ENCODE measurements around the gene ME2. TPM values are rescaled to one million over a fixed set of nuclear protein-coding genes. Genes with fewer than 3 reads are reported as not detected.
"Not testable (repeated sequence)": the region's sequence is repeated elsewhere in the genome, so short reads cannot be mapped to it uniquely, and the experiment has no call there.

ME2 gene
- total and polyA plus RNA-seq, 2 donors (not counting 3 experiments of a cell fraction or from before 2014, with no cell fraction given), result 28.6 to 42.4 TPM

GRCh38 chr18:50944245-50944932 lies 65.5 kb downstream of the ME2 start:
- DNase-seq (ENCODE audit: low read depth, low spot score) (no peak), FAIRE-seq (no peak)
- Histone ChIP-seq H3K27ac (ENCODE audit: insufficient read depth, low read depth, low read length) (no peak overlapping the region), H3K36me3 (ENCODE audit: control insufficient read depth in 2 of 2, extremely low read depth in 1 of 2, insufficient read depth in 2 of 2, low read length in 2 of 2) (peaks cover 1 to 2% of the 10 kb centered on the region in 2 experiments), H3K9me1 (replicated peaks; ENCODE audit: control insufficient read depth, extremely low read depth, insufficient read depth, low read length) (no peaks in the 10 kb centered on the region), H3K27me3 (ENCODE audit: control insufficient read depth in 2 of 2, insufficient read depth in 2 of 2, low read length in 2 of 2) (no peaks in the 10 kb centered on the region), H3K9ac (replicated peaks; ENCODE audit: extremely low read depth, insufficient read depth, low read length) (no peak overlapping the region), H3K9me3 (replicated peaks; ENCODE audit: control insufficient read depth, insufficient read depth, low read length) (no peaks in the 10 kb centered on the region), H4K20me1 (replicated peaks; ENCODE audit: control insufficient read depth, extremely low read depth, insufficient read depth, low read length) (no peaks in the 10 kb centered on the region), H2AFZ (ENCODE audit: low read depth, low read length) (no peak overlapping the region), H3K4me2 (ENCODE audit: insufficient read depth, low read length) (no peak overlapping the region), H3K79me2 (ENCODE audit: control insufficient read depth, insufficient read depth, low read length) (no peaks in the 10 kb centered on the region), H3K4me3 (replicated peaks in 1 of 3; ENCODE audit: insufficient read depth in 1 of 3, low read depth in 1 of 3, low read length in 3 of 3) (no peak overlapping the region), H3K4me1 (ENCODE audit: control insufficient read depth, extremely low read depth, insufficient read depth, low read length) (no peaks in the 10 kb centered on the region)
- TF ChIP-seq POLR2AphosphoS5 (IDR thresholded peaks at IDR 0.05; ENCODE audit: insufficient read depth, low read depth, low read length) (no peak), JUN (IDR thresholded peaks at IDR 0.05; ENCODE audit: borderline replicate concordance, insufficient read depth, insufficient read length, low read depth) (no peak), EZH2 (IDR thresholded peaks at IDR 0.05; ENCODE audit: borderline replicate concordance, low read depth, low read length, severe bottlenecking) (no peak), CTCF (IDR thresholded peaks at IDR 0.05; ENCODE audit: extremely low read depth in 1 of 2, insufficient read depth in 1 of 2, low read depth in 1 of 2, low read length in 2 of 2) (no peak), MYC (IDR thresholded peaks at IDR 0.05; ENCODE audit: low read depth, low read length) (no peak), POLR2A (IDR thresholded peaks at IDR 0.05; ENCODE audit: low read depth, low read length) (no peak), FOS (IDR thresholded peaks at IDR 0.05; ENCODE audit: borderline replicate concordance, insufficient read depth, low read length) (no peak), GATA2 (IDR thresholded peaks at IDR 0.05; ENCODE audit: insufficient read depth, insufficient read length, low read depth, low read length) (no peak)
- TF ChIP-seq, protein P1, sequence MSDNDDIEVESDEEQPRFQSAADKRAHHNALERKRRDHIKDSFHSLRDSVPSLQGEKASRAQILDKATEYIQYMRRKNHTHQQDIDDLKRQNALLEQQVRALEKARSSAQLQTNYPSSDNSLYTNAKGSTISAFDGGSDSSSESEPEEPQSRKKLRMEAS (IDR thresholded peaks at IDR 0.05; ENCODE audit: insufficient read depth, insufficient read length), result no peak
- intact Hi-C loops (cut with micrococcal nuclease), result no loop called here
- ChIA-PET CTCF (interaction anchor here (1.0 kb wide), 1 partner anchor 18 kb away, joined by 3 read pairs; no protein-coding TSS in a partner anchor), POLR2A (no interaction called here)
- BruUV-seq (replicated peaks), result no TSS peak
- dilution Hi-C loops (cut with MboI; ENCODE audit: extremely low pct_ligation_motif_present, low sequenced_read_pairs), result no loop called here

- H2AFZ ChIP-seq (ENCODE audit: low read depth, low read length); H3K27me3 ChIP-seq (ENCODE audit: control insufficient read depth in 2 of 2, insufficient read depth in 2 of 2, low read length in 2 of 2); H3K4me3 ChIP-seq (replicated peaks in 1 of 3; ENCODE audit: insufficient read depth in 1 of 3, low read depth in 1 of 3, low read length in 3 of 3); H3K9ac ChIP-seq (replicated peaks; ENCODE audit: extremely low read depth, insufficient read depth, low read length); H3K9me3 ChIP-seq (replicated peaks; ENCODE audit: control insufficient read depth, insufficient read depth, low read length); H3K4me1 ChIP-seq (ENCODE audit: control insufficient read depth, extremely low read depth, insufficient read depth, low read length); FAIRE-seq; dilution Hi-C loops (cut with MboI; ENCODE audit: extremely low pct_ligation_motif_present, low sequenced_read_pairs); DNase-seq (ENCODE audit: low read depth, low spot score); H3K27ac ChIP-seq (ENCODE audit: insufficient read depth, low read depth, low read length); H3K79me2 ChIP-seq (ENCODE audit: control insufficient read depth, insufficient read depth, low read length); H3K4me2 ChIP-seq (ENCODE audit: insufficient read depth, low read length); H3K9me1 ChIP-seq (replicated peaks; ENCODE audit: control insufficient read depth, extremely low read depth, insufficient read depth, low read length); CTCF ChIA-PET; H3K36me3 ChIP-seq (ENCODE audit: control insufficient read depth in 2 of 2, extremely low read depth in 1 of 2, insufficient read depth in 2 of 2, low read length in 2 of 2); BruUV-seq (replicated peaks); intact Hi-C loops (cut with micrococcal nuclease); POLR2A ChIA-PET; H4K20me1 ChIP-seq (replicated peaks; ENCODE audit: control insufficient read depth, extremely low read depth, insufficient read depth, low read length): not testable (repeated sequence)
Measured at GRCh38 chr18:50945918-50946317, 67.0 kb downstream of the ME2 start.

All from endothelial cell of umbilical vein (primary cell).